Activated T-cell treated with anti-CD3 and anti-CD28 coated beads, Interleukin-2, amount 50 U/mL, for 24 hours (primary cell): Measurements from ENCODE around the gene GRK1.

Experiments used
- DNase-seq: peaks from one replicate; pipeline ENCODE4 v3.0.0-alpha.2; 2020
- H3K27ac Mint-ChIP-seq: 2 replicates; pipeline ENCODE4 v1.8.0; 2020; ENCODE audit warnings: mild to moderate bottlenecking, mixed read lengths
- H3K27me3 Mint-ChIP-seq: 2 replicates; pipeline ENCODE4 v1.8.0; 2020; ENCODE audit warnings: mixed read lengths
- H3K36me3 Mint-ChIP-seq: 2 replicates; pipeline ENCODE4 v1.8.0; 2020; ENCODE audit warnings: low read depth, mixed read lengths
- H3K4me1 Mint-ChIP-seq: 2 replicates; pipeline ENCODE4 v1.8.0; 2020; ENCODE audit warnings: low read depth, mixed read lengths
- H3K4me3 Mint-ChIP-seq: 2 replicates; pipeline ENCODE4 v1.8.0; 2020; ENCODE audit warnings: mild to moderate bottlenecking, moderate library complexity, mixed read lengths
- H3K9me3 Mint-ChIP-seq: 2 replicates; pipeline ENCODE4 v1.8.0; 2020; ENCODE audit warnings: mixed read lengths

The GRK1 gene

GRCh38 chr13:113628291-113629270, 38.4 kb upstream of the GRK1 start:
- Mint-ChIP-seq H3K27me3 (no peaks in the 10 kb centered on the region), H3K27ac (no peak overlapping the region), H3K36me3 (peaks cover 91% of the 10 kb centered on the region), H3K9me3 (no peaks in the 10 kb centered on the region), H3K4me1 (peaks cover 19% of the 10 kb centered on the region), H3K4me3 (no peak overlapping the region)
- no peak for DNase-seq

GRCh38 chr13:113629866-113630265, 37.2 kb upstream of the GRK1 start:
- H3K4me1 Mint-ChIP-seq = peaks cover 32% of the 10 kb centered on the region

GRCh38 chr13:113630296-113630695, 36.7 kb upstream of the GRK1 start:
- DNase-seq = no peak
- Mint-ChIP-seq H3K27me3 (no peaks in the 10 kb centered on the region), H3K36me3 (peaks cover 93% of the 10 kb centered on the region), H3K27ac (no peak overlapping the region), H3K4me3 (no peak overlapping the region), H3K9me3 (no peaks in the 10 kb centered on the region), H3K4me1 (peaks cover 32% of the 10 kb centered on the region)

More at GRCh38 chr13:113629866-113630265, 37.2 kb upstream of the GRK1 start:
- no peak for DNase-seq
- no peaks in the 10 kb centered on the region for H3K9me3 Mint-ChIP-seq
- H3K36me3 Mint-ChIP-seq = peaks cover 92% of the 10 kb centered on the region
- H3K27ac Mint-ChIP-seq = no peak overlapping the region
- H3K4me3 Mint-ChIP-seq = no peak overlapping the region
- H3K27me3 Mint-ChIP-seq = no peaks in the 10 kb centered on the region

- DNase-seq = no peak
- no peaks in the 10 kb centered on the region for H3K27me3 Mint-ChIP-seq
- H3K4me1 Mint-ChIP-seq = peaks cover 32% of the 10 kb centered on the region
- H3K4me3 Mint-ChIP-seq = no peak overlapping the region
- peaks cover 98% of the 10 kb centered on the region for H3K36me3 Mint-ChIP-seq
- no peak overlapping the region for H3K27ac Mint-ChIP-seq
- H3K9me3 Mint-ChIP-seq = no peaks in the 10 kb centered on the region
These were observed 36.2 kb upstream of the GRK1 start for GRCh38 chr13:113630804-113631203.

GRCh38 chr13:113631341-113632095, 35.5 kb upstream of the GRK1 start:
- no peaks in the 10 kb centered on the region for H3K9me3 Mint-ChIP-seq
- no peak overlapping the region for H3K4me3 Mint-ChIP-seq
- no peaks in the 10 kb centered on the region for H3K27me3 Mint-ChIP-seq
- H3K4me1 Mint-ChIP-seq = peaks cover 32% of the 10 kb centered on the region
- H3K27ac Mint-ChIP-seq = no peak overlapping the region
- H3K36me3 Mint-ChIP-seq = peaks cover 98% of the 10 kb centered on the region
- DNase-seq = no peak

- H3K9me3 Mint-ChIP-seq = no peaks in the 10 kb centered on the region
- peaks cover 32% of the 10 kb centered on the region for H3K4me1 Mint-ChIP-seq
- H3K27me3 Mint-ChIP-seq = no peaks in the 10 kb centered on the region
- no peak for DNase-seq
- no peak overlapping the region for H3K4me3 Mint-ChIP-seq
- peaks cover 98% of the 10 kb centered on the region for H3K36me3 Mint-ChIP-seq
- no peak overlapping the region for H3K27ac Mint-ChIP-seq
These were observed 34.1 kb upstream of the GRK1 start for GRCh38 chr13:113632706-113633484.

GRCh38 chr13:113633485-113633873, 33.5 kb upstream of the GRK1 start:
- H3K27ac Mint-ChIP-seq = peak overlapping the region; percentile 29
- peaks cover 98% of the 10 kb centered on the region for H3K36me3 Mint-ChIP-seq
- DNase-seq = no peak
- H3K9me3 Mint-ChIP-seq = no peaks in the 10 kb centered on the region
- no peaks in the 10 kb centered on the region for H3K27me3 Mint-ChIP-seq
- H3K4me1 Mint-ChIP-seq = peaks cover 32% of the 10 kb centered on the region
- H3K4me3 Mint-ChIP-seq = no peak overlapping the region

GRCh38 chr13:113634279-113635047, 32.6 kb upstream of the GRK1 start:
- no peaks in the 10 kb centered on the region for H3K27me3 Mint-ChIP-seq
- H3K36me3 Mint-ChIP-seq = peaks cover 96% of the 10 kb centered on the region
- no peaks in the 10 kb centered on the region for H3K9me3 Mint-ChIP-seq
- DNase-seq = no peak
- H3K4me3 Mint-ChIP-seq = no peak overlapping the region
- H3K4me1 Mint-ChIP-seq = peaks cover 31% of the 10 kb centered on the region
- H3K27ac Mint-ChIP-seq = peak overlapping the region; percentile 56

GRCh38 chr13:113635048-113635420, 32.0 kb upstream of the GRK1 start:
- Mint-ChIP-seq H3K27ac (no peak overlapping the region), H3K4me3 (no peak overlapping the region), H3K36me3 (peaks cover 96% of the 10 kb centered on the region), H3K27me3 (no peaks in the 10 kb centered on the region), H3K9me3 (no peaks in the 10 kb centered on the region), H3K4me1 (peaks cover 30% of the 10 kb centered on the region)
- no peak for DNase-seq

GRCh38 chr13:113635709-113636108, 31.3 kb upstream of the GRK1 start:
- H3K9me3 Mint-ChIP-seq = no peaks in the 10 kb centered on the region
- H3K36me3 Mint-ChIP-seq = peaks cover 97% of the 10 kb centered on the region
- DNase-seq = no peak
- H3K27me3 Mint-ChIP-seq = no peaks in the 10 kb centered on the region
- no peak overlapping the region for H3K4me3 Mint-ChIP-seq
- no peak overlapping the region for H3K27ac Mint-ChIP-seq
- peaks cover 30% of the 10 kb centered on the region for H3K4me1 Mint-ChIP-seq

GRCh38 chr13:113636266-113636963, 30.6 kb upstream of the GRK1 start:
- Mint-ChIP-seq H3K4me3 (no peak overlapping the region), H3K4me1 (peaks cover 27% of the 10 kb centered on the region), H3K36me3 (peaks cover 95% of the 10 kb centered on the region), H3K9me3 (no peaks in the 10 kb centered on the region), H3K27ac (no peak overlapping the region), H3K27me3 (no peaks in the 10 kb centered on the region)
- peak; percentile 20 for DNase-seq

GRCh38 chr13:113637262-113638160, 29.5 kb upstream of the GRK1 start:
- H3K4me3 Mint-ChIP-seq = no peak overlapping the region
- H3K36me3 Mint-ChIP-seq = peaks cover 95% of the 10 kb centered on the region

More at GRCh38 chr13:113637262-113638160, 29.5 kb upstream of the GRK1 start:
- H3K9me3 Mint-ChIP-seq = no peaks in the 10 kb centered on the region
- no peaks in the 10 kb centered on the region for H3K27me3 Mint-ChIP-seq
- no peak overlapping the region for H3K27ac Mint-ChIP-seq
- peak; percentile 24 for DNase-seq
- H3K4me1 Mint-ChIP-seq = peaks cover 23% of the 10 kb centered on the region
